Spleen (tissue), 7 donors: ENCODE results near the gene PEX10.

Source experiments
- CTCF ChIP-seq, 11 experiments: fragments of 200-600 bp in 7 of 11; fragments of 450-650 bp in 4 of 11; sonication (generic) in 4 of 11; IDR thresholded peaks in 8 of 11; conservative IDR thresholded peaks in 3 of 11; 1 replicate in 7 of 11; 2 replicates in 4 of 11; pipeline versions ENCODE4 v1.4.0 to v1.8.0; 2016 to 2021; ENCODE audit warnings: antibody characterized with exemption in 11 of 11, inconsistent platforms in 4 of 11, mild to moderate bottlenecking in 1 of 11
- POLR2AphosphoS5 ChIP-seq, 3 donors: sonication (generic); formaldehyde crosslinking; IDR thresholded peaks; one replicate each; pipeline ENCODE4 v1.5.1; 2017; ENCODE audit warnings: antibody characterized with exemption in 3 of 3
- donor health status: DM: no; HTN: no; CAD: no; lungs with moderate emphysema.
- donor health status: DM: no; HTN: no; CAD: no.
- donor health status: DM: no; HTN: no; CAD: no.

DNA sequence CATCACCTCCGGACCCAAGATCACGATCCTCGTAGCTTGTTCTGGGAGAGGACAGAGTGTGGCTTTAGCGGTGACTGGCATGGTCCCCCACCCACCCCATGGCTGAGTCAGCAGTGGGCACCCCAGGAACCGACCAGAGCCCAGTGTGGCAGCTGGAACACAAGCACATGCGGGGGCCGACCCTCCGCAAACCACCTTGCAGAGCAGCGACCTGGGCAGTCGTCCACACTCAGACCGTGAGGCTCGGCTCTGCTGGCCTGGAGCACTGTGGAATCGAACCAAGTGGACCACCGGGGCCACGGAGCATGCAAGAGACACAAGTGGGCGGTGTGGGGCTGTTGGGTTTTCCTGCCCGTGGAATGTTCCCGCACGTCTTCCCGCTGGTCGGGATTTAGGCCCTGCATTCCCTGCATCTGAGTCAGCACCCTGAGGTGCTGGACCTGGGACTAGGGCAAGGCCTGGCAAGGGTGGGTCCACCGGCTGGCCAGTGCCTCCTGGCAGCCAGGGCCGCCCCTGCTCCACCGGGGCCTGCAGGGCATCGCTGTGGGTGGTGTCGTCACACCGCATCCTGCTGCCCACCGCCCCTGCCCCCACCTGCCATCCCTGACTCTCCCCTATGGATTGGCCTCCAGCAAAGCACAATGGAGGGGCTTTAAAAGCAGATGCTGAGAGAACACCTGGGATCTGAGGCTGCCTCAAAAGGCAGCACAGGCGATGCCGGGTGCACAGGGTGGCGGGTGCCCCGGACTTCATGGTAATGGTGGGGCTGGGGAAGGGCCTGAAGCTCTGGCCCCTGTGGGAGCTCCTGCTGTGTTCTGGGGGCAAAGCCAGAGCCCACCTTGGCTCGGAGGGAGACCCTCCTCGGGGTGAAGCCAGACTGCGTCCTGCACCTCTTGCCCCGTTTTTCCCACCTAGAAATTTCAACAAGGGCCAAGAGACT, 39.5 kb downstream of the PEX10 start:
- TF ChIP-seq CTCF (IDR thresholded peaks at IDR 0.05 in 8 of 11, conservative IDR thresholded peaks at IDR 0.05 in 3 of 11) (no peak), POLR2AphosphoS5 (IDR thresholded peaks at IDR 0.05) (no peak)
